Ishikawa (cell line): ENCODE results near the gene PIM3.

ENCODE experiments used
- CEBPB ChIP-seq: IDR thresholded peaks from 2 replicates; pipeline ENCODE4 v1.6.1; 2012
- CREB1 ChIP-seq: IDR thresholded peaks from 2 replicates; pipeline ENCODE4 v1.6.1; 2012; ENCODE audit warnings: low read depth
- EGR1 ChIP-seq: IDR thresholded peaks from 2 replicates; pipeline ENCODE4 v1.6.1; 2012
- EP300 ChIP-seq: IDR thresholded peaks from 2 replicates; pipeline ENCODE4 v1.6.1; 2012; ENCODE audit warnings: borderline replicate concordance
- FOXM1 ChIP-seq: IDR thresholded peaks from 2 replicates; pipeline ENCODE4 v1.6.1; 2012; ENCODE audit warnings: low read depth, borderline replicate concordance
- RAD21 ChIP-seq: IDR thresholded peaks from 2 replicates; pipeline ENCODE4 v1.6.1; 2012; ENCODE audit warnings: low read depth
- TAF1 ChIP-seq: IDR thresholded peaks from 2 replicates; pipeline ENCODE4 v1.6.1; 2012; ENCODE audit warnings: low read depth, mild to moderate bottlenecking
- TCF12 ChIP-seq: IDR thresholded peaks from 2 replicates; pipeline ENCODE4 v1.6.1; 2012; ENCODE audit warnings: low read depth
- TEAD4 ChIP-seq: IDR thresholded peaks from 2 replicates; pipeline ENCODE4 v1.6.1; 2012
- YY1 ChIP-seq: IDR thresholded peaks from 2 replicates; pipeline ENCODE4 v1.6.1; 2012; ENCODE audit warnings: low read depth
- ZBTB7A ChIP-seq: IDR thresholded peaks from 2 replicates; pipeline ENCODE4 v1.6.1; 2012; ENCODE audit warnings: low read depth
- TF ChIP-seq, protein P1 (sequence below): IDR thresholded peaks from 2 replicates; pipeline ENCODE4 v1.6.1; 2012
- TF ChIP-seq, protein P2 (sequence below): IDR thresholded peaks from 2 replicates; pipeline ENCODE4 v1.6.1; 2012
- TF ChIP-seq, protein P3 (sequence below): IDR thresholded peaks from 2 replicates; pipeline ENCODE4 v1.6.1; 2012; ENCODE audit warnings: low read depth, mild to moderate bottlenecking

Gene PIM3

DNA sequence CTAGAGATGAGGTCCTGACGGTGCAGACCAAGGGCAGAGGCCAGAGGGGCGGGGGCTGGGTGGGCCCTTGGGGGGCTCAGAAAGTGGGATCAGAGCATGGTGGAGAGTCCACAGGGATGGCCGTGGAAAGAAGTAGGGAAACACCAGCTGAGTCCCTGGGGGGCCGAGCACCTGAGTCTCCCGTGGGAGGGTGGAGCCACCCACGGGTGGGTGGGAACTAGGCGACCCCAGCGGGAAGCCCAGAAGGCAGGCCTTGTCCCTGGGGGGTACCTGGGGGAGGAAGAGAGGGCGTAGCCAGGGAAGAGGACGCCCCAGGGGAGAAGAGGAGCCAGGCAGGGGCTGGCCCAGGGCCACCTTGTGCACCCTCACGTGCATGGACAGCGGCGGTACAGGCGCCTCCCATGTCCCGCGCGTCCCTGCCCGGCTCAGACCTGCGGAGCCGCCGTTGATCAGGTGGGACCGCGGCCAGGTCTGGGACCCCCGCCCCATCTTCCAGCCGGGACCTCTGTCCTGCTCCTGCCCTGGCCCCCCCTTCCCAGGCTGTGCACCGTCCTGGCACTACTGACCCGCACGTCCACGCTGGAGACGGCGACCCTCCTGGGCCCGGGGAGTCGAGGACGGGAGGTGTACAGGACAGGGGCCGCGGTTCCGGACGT, 31.9 kb upstream of the PIM3 start:
- no peak for TF ChIP-seq TAF1
- no peak for TF ChIP-seq CEBPB
- TF ChIP-seq TEAD4 = no peak
- TF ChIP-seq, protein P1, sequence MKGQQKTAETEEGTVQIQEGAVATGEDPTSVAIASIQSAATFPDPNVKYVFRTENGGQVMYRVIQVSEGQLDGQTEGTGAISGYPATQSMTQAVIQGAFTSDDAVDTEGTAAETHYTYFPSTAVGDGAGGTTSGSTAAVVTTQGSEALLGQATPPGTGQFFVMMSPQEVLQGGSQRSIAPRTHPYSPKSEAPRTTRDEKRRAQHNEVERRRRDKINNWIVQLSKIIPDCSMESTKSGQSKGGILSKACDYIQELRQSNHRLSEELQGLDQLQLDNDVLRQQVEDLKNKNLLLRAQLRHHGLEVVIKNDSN = no peak

DNA sequence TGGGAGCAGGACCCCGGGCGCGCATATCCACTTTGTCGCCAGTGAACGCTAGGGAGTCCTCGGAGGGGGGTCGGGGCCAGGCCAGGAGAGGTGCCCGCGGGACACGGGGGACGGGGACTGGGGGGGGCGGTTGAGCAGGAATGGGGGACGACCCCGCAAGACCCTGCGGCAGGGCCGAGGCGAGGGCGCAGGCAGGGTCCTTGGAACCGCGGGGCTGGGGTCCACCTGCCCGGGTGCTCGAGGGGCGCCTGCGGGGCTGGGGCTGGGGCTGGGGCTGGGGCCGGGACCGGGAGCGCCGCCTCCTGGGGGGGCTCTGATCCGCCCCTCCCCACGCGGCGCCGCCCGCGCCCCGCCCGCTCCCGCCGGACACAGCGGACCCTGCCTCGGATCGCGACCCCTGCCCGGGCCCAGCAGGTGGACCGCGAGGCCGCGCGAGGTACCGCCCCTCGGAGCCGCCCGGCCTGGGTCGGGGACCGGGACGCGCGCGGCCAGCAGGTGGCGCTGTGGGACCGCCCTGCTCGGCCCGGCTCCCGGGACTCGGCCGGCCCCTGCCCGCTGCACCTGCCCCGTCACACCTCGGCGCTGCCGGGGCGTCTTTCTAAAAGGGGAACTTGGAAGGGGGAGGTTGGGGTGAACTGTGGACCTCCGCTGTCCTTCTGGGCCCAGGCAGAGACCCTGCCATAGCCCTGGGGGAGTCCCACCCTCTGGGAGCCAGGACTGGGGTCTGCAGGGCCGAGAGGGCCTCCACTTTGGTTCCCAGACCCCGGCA, 31.2 kb upstream of the PIM3 start:
- TF ChIP-seq ZBTB7A (peak; percentile 74), CEBPB (no peak), RAD21 (peak; percentile 84), TEAD4 (no peak)
- TF ChIP-seq, protein P2, sequence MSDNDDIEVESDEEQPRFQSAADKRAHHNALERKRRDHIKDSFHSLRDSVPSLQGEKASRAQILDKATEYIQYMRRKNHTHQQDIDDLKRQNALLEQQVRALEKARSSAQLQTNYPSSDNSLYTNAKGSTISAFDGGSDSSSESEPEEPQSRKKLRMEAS = peak; percentile 20; the same call in 1 of the 2 replicates

DNA sequence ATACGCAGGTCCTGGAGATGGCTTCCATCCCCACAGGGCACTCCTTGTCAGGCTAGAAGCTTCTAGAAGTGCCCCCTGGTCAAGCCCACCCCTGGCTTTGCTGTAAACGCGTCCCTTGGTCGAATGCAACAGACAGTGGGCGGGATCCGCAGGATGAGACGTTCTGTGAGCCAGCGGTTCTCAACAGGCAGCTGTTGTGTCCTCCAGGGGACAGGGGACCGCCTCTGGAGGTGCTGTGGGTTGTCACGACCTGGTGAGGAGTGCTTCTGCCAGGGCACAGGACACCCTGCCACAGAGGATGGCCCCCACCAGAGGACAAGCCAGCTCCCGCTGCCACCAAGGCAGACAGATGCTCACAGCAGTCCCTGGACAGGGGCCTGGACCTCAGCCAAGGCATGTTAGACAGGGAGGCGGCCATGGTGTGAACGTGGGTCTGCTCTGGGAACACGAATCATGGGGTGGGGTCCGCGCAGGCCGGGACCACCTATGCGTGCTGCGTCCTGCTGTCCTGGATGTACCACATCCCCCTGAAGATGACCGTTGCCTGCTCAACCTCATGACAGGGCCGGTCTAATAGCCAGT, 30.5 kb upstream of the PIM3 start:
- TF ChIP-seq, protein P3, sequence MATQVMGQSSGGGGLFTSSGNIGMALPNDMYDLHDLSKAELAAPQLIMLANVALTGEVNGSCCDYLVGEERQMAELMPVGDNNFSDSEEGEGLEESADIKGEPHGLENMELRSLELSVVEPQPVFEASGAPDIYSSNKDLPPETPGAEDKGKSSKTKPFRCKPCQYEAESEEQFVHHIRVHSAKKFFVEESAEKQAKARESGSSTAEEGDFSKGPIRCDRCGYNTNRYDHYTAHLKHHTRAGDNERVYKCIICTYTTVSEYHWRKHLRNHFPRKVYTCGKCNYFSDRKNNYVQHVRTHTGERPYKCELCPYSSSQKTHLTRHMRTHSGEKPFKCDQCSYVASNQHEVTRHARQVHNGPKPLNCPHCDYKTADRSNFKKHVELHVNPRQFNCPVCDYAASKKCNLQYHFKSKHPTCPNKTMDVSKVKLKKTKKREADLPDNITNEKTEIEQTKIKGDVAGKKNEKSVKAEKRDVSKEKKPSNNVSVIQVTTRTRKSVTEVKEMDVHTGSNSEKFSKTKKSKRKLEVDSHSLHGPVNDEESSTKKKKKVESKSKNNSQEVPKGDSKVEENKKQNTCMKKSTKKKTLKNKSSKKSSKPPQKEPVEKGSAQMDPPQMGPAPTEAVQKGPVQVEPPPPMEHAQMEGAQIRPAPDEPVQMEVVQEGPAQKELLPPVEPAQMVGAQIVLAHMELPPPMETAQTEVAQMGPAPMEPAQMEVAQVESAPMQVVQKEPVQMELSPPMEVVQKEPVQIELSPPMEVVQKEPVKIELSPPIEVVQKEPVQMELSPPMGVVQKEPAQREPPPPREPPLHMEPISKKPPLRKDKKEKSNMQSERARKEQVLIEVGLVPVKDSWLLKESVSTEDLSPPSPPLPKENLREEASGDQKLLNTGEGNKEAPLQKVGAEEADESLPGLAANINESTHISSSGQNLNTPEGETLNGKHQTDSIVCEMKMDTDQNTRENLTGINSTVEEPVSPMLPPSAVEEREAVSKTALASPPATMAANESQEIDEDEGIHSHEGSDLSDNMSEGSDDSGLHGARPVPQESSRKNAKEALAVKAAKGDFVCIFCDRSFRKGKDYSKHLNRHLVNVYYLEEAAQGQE = no peak

DNA sequence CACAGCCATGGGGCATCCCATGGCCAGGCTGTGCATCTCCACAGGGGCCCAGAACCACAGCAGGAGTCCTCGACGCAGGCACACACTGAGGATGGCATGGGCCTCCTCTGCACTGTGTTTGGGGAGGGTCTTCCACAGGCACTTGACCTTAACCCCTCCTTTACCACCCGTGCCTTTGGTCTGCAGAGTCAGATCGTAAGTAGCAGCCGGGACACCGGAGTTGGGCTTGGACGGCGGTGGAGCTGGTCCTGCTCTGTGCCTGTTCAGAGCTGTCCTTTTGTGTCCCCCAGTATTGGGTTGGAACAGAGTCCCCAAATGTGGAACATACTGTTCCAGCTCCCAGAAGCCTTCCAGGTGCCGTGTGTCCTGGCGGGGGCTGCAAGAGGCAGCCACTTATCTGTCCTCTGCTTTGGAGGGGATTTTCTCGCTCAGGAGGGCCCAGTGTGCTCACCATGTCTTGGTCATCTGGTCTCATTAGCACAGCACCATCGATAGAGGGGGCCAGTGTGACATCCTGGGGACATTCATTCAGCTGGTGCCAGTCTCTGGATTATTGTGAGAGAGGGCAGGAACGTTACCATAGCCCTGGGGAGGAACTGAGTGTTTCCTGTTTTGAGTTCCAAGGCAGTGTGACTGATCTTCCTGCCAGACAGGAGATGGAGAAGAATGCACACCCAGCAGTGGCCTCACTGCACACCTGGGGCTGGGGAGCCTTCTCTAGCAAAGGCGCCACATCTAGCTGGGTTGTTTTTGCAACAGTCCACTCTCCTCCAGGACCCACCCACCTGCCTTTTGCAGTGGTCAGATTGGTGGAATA, 29.8 kb upstream of the PIM3 start:
- TF ChIP-seq FOXM1 (no peak), TAF1 (no peak), RAD21 (peak; percentile 84)
- TF ChIP-seq, protein P3 = no peak

DNA sequence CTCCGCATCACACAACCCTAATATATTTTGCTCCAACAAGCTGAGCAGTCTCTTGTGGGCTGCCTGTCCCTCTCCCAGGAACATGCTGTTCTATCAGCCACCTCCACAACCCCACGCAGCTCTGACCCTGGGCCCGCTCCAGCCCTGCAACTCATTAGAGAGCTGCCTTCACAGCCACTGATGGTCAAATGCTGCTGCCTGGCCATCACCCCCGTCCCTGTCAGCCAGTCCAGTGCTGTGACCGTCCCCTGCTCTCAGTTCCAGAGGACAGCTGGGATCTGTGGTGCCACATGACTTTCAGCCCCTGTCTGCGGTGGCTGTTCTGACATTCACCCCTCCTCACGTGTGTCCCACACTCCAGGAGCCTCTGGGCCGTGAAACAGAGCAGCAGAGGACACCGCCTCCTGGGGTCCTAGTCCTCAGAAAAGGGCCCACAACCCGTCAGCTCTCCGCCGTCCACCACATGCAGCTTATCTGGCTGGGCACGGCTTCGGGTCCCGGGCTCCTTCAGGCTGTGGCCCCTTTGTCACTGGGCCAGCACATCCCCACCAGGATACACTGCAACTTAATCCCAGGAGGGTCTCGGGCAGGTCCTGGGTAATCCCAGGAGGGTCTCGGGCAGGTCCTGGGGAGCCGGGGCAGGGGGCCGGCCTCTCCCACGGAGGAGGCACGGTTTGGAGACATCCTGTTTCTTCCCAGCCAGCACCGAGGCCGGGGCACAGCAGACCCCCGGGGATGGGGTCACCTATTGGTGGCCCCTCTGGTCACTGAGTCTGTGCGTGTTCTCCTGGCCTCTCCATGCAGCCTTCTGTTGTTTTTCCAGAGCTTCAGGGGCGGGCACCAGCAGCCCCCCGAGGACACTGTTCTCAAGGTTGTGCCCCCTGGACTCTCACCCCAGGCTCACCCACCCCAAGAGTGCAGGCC, 27.1 kb upstream of the PIM3 start:
- no peak for TF ChIP-seq TAF1
- TF ChIP-seq, protein P3 = no peak
- TF ChIP-seq RAD21 = no peak
- no peak for TF ChIP-seq EGR1
- no peak for TF ChIP-seq EP300
- no peak for TF ChIP-seq ZBTB7A
- no peak for TF ChIP-seq TEAD4
- no peak for TF ChIP-seq CREB1
- no peak for TF ChIP-seq CEBPB
- no peak for TF ChIP-seq YY1
- TF ChIP-seq FOXM1 = no peak
- TF ChIP-seq, protein P2 = no peak
- no peak for TF ChIP-seq TCF12
- TF ChIP-seq, protein P1 = no peak
